VCaP (cell line): ENCODE results near the gene PIGR.

Experiments
- H3K27ac ChIP-seq: fragments of 450-650 bp; 2 replicates; pipeline ENCODE4 v1.5.1; 2017
- CTCF ChIP-seq: fragments of 450-650 bp; conservative IDR thresholded peaks from 2 replicates; pipeline ENCODE4 v1.5.1; 2017; ENCODE audit warnings: mild to moderate bottlenecking, moderate library complexity

PIGR gene

GRCh38 chr1:206969090-206969489, 22.8 kb upstream of the PIGR start:
- no peak overlapping the region for H3K27ac ChIP-seq
- no peak for TF ChIP-seq CTCF

GRCh38 chr1:206967096-206967849, 21.0 kb upstream of the PIGR start:
- no peak for TF ChIP-seq CTCF
- no peak overlapping the region for H3K27ac ChIP-seq

GRCh38 chr1:206965781-206966180, 19.5 kb upstream of the PIGR start:
- no peak overlapping the region for H3K27ac ChIP-seq
- no peak for TF ChIP-seq CTCF

GRCh38 chr1:206963740-206964139, 17.5 kb upstream of the PIGR start:
- no peak for TF ChIP-seq CTCF
- H3K27ac ChIP-seq = no peak overlapping the region

- no peak for TF ChIP-seq CTCF
- no peak overlapping the region for H3K27ac ChIP-seq
Measured at GRCh38 chr1:206963119-206963712, 16.9 kb upstream of the PIGR start.

- TF ChIP-seq CTCF = no peak
- no peak overlapping the region for H3K27ac ChIP-seq
Measured at GRCh38 chr1:206962272-206962671, 16.0 kb upstream of the PIGR start.

- no peak for TF ChIP-seq CTCF
- H3K27ac ChIP-seq = no peak overlapping the region
Measured at GRCh38 chr1:206961668-206962067, 15.4 kb upstream of the PIGR start.
